Non-pigmented ciliary epithelial cell (primary cell): ENCODE measurements around the gene HNRNPLL.
"Not testable (repeated sequence)": the region's sequence is repeated elsewhere in the genome, so short reads cannot be mapped to it uniquely, and the experiment has no call there.

Experiments
- DNase-seq: peaks from one replicate; pipeline ENCODE4 v3.0.0-alpha.2; 2010; ENCODE audit warnings: low read depth

Gene HNRNPLL

DNA sequence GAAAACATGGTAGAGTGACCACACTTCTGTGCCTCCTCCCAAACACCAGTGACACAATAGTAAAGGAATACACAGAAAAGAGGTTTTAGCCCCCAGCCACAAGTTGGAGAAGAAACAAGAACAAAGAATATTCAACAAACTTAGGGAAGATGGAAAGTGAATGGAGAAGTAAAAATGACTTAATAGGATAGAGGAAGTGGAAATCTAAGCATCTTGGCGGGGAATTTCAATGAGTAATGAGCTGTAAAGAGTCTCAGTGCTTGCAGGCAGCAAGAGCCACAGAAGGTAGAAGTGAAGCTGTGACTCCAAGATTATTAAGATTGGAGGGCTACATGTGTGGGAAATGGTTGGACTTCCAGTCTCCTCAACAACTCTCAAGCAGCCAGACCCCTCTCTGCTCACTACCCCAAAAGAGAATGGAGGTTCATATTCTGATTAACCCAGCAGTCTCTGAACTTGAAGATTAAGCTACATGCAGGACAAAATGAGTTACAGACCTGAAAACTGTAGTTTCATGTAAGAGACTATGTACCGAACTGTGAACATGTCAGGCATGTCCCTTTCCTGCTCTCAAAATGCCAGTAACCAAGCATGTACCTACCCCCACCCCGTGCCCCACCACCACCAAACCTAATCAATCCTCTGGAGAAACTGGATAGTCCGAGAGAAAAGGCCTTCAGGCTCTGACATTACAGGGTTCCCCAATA is 16.9 kb upstream of the HNRNPLL start:
- no peak for DNase-seq

DNA sequence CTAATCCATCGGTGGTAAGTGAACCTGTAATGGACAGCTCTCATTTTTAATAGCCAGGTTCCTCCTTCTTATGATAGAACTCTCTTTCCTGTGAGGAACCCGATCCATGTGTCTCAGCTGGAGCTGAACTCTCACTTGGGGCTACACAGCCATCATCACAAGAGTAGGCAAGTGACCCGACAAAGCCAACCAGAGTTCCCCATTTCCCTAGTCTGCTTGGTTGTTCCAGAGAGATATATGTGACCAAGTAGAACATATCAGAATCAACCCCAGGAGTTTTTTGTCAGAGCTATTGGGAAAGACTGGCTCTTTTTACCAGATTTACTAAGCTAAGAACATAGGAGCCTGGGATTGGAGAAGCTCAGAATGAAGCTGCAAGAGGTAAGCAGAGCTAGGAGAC is 14.6 kb upstream of the HNRNPLL start:
- DNase-seq: no peak

GRCh38 chr2:38615237-38615636 is 12.5 kb upstream of the HNRNPLL start:
- DNase-seq: no peak

DNA sequence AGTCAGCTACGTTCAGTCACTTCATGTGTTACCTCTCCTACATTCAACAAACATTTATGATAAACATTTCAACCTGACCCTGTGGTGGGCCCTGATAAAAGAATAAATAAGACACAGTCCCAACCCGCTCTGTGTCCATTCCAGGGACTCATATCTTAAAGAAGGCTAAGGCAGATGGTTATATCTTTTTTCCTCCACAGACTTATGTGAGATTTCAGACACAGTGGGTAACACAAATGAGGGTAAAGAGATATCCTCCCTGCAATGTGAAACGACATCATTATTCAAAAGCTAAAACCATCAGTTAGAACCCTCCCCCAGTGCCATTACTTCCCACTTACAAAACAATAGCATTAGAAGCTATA is 11.1 kb upstream of the HNRNPLL start:
- no peak for DNase-seq

DNA sequence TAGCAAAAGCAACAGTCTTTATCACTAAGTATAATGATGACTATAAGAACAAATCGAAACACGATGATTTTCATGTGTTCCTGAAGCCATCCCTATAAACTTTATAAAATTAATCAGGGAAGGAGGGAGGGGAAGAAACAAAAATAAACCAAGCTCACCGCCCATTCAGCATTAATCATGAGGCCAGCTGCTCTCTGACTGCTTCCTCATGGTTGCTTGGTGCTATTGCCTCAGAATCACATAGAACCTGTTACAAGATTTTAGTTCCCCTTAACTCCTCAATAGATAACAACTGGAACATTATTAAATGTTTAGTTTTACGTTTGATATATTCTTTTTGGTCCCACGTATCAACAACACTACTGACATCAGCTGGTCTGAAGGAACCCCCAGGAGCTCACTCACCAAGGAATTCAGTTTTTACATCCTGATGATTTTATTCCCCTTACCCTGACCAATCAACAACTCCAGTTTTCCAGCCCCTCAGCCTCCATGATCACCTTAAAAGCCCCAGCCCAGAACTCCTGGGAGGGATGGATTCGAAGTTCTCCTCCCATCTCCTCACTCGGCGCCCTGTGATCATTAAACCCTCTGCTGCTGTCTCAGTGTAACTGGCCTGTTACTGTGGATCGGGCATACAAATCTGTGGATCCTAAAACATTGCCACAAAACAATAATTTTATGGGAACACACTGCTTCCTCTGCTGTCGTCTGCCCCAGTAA is 10.6 kb upstream of the HNRNPLL start:
- DNase-seq: no peak

DNA sequence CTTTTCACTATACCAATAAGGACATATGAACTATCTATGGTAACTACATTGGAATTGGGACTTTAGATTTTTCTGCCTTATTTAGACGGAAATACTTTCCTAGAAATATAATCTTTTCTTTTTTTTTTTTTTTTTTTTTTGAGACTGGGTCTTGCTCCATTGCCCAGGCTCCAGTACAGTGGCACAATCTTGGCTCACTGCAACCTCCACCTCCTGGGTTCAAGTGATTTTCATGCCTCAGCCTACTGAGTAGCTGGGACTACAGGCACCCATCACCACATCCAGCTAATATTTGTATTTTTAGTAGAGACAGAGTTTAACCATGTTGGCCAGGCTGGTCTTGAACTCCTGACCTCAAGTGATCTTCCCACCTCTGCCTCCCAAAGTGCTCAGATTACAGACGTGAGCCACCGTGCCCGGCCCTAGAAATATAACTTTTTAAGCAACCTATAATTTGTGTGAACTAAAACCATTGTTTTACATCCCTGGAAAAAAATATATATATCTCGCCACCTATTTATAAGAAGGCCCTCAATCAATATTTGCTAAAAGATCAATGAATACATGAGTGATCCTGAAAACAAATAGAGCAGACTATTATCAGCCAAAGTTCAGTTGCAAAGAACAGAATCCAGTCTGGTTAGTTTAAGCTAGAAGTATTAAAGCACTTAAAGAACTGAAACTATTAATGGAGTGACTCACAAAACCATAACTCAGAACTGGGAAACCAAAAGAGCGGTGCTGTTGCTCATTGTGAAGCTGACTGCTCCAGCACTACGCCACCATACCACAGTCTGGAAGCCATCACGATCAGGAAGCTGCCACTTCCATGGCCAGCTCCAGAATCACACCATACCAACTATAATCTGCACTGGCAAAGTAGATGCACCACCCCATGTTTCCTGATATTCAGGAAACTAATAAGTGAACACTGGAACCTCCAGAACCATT is 8.4 kb upstream of the HNRNPLL start:
- no peak for DNase-seq

GRCh38 chr2:38609246-38609645 is 6.5 kb upstream of the HNRNPLL start:
- not testable (repeated sequence) for DNase-seq

GRCh38 chr2:38608755-38609154 is 6.0 kb upstream of the HNRNPLL start:
- no peak for DNase-seq

DNA sequence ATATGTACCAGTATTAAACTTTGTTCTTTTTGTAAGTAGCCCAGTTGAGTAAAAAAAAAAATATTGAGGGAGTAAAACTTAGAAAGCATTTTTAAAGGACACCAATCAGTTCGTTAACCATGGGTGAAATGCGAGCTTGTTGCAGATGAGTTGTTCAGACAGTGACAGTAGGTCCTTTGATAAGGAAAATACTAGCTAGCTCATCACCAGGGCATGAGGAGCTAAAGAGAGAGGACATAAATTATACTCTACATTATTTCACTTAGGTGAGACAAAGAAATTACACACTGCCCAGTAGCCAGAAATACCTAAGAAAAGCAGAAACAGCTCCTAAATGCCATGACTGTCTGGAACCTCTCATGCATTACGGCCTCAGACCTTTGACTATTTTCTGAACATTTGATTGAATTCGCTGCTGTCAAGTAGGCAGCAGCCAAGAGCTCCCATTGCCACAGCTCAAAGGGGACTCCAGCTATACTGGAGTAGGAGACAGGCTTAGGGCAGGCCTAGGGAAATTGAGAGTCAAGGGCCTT is 2.6 kb upstream of the HNRNPLL start:
- no peak for DNase-seq

DNA sequence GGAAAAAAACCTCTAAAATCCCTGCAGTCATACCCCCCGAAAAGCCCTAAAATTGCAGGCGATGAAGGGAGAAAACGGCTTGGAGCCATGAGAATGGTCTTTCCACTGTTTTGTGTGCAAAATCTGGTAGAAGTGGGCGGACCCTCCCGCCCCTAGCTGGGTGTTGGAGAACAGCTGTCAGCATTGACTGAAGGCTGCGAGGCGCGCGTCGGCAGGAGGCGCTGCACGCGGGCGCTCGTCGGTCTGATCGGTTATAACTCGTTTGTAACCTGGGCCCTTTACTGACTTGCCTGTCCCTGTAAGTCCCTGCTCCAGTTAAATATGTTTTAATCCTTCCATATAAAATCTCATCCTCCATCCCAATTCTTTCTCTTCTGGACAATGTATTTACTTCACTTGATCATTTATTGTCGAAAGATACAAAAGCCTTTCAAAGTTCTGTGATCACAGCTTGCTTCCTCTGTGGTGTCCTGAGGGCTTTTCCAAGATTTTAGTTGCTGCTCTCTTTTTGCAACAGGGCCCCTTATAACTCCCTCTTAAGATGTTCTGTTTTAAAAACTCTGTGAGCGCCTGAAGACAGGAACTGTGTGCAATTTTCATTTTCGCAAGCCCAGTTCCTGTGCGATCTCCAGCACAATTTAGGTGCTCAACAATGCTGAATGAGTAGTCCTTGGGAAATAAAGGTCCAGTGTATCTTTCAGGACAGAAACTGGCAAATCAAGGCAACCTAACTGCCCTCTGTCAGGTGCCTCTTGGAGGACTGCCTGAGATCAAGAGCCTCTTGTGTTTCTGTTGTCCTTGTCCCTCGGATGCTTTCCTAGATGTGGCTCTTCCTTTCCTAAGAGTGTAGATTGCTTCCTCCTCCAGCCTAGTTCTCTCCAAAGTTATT is 918 bp upstream of the HNRNPLL start:
- no peak for DNase-seq

GRCh38 chr2:38602136-38602731 is 494 bp downstream of the HNRNPLL start:
- DNase-seq: no peak

- DNase-seq: no peak
Measured at GRCh38 chr2:38601463-38602135, 1.1 kb downstream of the HNRNPLL start.

GRCh38 chr2:38600921-38601455 is 1.7 kb downstream of the HNRNPLL start:
- no peak for DNase-seq

DNA sequence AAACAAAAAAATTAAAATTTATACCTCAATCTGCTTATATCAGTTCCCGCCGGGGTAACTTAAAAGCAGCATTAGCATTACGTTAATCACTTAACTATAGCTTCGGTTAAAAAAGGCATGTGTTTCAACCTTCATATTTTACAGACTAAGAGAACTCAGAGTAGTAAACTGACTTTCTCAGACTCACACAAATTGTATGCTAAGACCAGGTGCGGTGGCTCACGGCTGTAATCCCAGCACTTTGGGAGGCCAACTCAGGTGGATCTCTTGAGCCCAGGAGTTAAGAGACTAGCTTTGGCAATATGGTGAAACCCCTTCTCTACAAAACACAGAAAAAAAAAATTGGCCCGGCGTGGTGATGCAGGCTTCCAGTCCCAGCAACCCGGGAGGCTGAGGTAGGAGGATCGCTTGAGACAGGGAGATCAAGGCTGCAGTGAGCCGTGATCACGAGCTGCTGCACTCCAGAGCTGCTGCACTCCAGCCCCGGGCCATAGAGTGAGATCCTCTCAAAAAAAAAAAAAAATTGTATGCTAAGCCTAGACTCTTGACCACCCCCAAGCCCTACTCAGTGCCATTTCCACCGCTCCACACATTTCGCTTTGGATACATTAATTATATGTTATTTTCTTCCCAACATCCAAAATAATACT is 2.4 kb downstream of the HNRNPLL start:
- DNase-seq: no peak

- no peak for DNase-seq
Measured at GRCh38 chr2:38599706-38600105, 3.0 kb downstream of the HNRNPLL start.

DNA sequence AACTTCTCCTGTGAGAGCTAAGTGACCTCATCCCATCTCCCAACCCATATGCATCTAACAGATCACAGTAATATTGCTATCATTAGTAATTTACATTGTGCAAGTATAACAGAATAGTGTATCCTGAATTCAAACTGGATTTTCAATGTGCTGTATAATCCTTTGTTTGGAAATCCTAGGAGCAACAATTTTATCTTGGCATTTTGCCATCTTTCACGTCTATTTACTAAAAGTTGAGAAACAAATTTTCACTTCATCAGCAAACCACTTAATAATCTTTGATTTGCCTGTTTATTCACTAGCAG is 3.8 kb downstream of the HNRNPLL start:
- no peak for DNase-seq

- no peak for DNase-seq
Measured at GRCh38 chr2:38598200-38598990, 4.3 kb downstream of the HNRNPLL start.

GRCh38 chr2:38597115-38597514 is 5.6 kb downstream of the HNRNPLL start:
- no peak for DNase-seq

DNA sequence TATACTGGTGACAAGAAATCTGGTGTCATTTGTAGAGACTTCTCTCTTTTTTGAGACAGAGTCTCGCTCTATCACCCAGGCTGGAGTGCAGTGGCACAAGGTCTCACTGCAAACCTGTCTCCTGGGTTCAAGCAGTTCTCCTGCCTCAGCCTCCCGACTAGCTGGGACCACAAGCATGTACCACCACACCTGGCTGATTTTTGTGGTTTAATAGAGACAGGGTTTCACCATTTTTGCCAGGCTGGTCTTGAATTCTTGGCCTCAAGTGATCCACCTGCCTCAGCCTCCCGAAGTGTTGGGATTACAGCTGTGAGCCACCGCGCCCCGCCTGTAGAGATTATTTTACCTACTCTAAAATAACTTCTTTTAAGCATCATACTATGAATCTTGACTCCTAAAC is 6.5 kb downstream of the HNRNPLL start:
- DNase-seq: no peak
